GM13977 (cell line): ENCODE data around the gene CD300H.
A peak's percentile ranks its signal among the peaks of the same experiment; 100 is the strongest.

Source experiments
- DNase-seq: peaks from one replicate; pipeline ENCODE4 v3.0.0; 2012; ENCODE audit warnings: low spot score
- CTCF ChIP-seq: IDR thresholded peaks from 2 replicates; pipeline ENCODE4 v1.5.1; 2012; ENCODE audit warnings: mild to moderate bottlenecking, control low read depth; ENCODE audit not compliant: insufficient read depth; ENCODE audit errors: extremely low read depth, missing control alignments
- in situ Hi-C: fragments of 300-500 bp; cut with MboI; formaldehyde crosslinking; loops from one replicate; pipeline ENCODE4 v1.12.0; 2022; ENCODE audit warnings: low sequenced_read_pairs, low pct_unique_long_range_greater_than_20kb, mixed read lengths, inconsistent platforms; ENCODE audit not compliant: unreplicated experiment

CD300H gene

GRCh38 chr17:74512624-74513091, 54.7 kb downstream of the CD300H start:
- in situ Hi-C loops, result no loop called here
- TF ChIP-seq CTCF, result no peak
- peak; percentile 9 for DNase-seq

- in situ Hi-C loops, result no loop called here
- no peak for TF ChIP-seq CTCF
- no peak for DNase-seq
Observed at GRCh38 chr17:74512036-74512435, 55.3 kb downstream of the CD300H start.
